Measurements from ENCODE around the gene GPR153. TPM values are rescaled to one million over a fixed set of nuclear protein-coding genes. Genes with fewer than 3 reads are reported as not detected.
A peak's percentile ranks its signal among the peaks of the same experiment; 100 is the strongest.

The GPR153 gene
- polyA plus RNA-seq, 3 donors from 2014 or later: 0.58 to 1.5 (median 0.68) TPM

- Mint-ChIP-seq H3K36me3 (no peaks in the 10 kb centered on the region), H3K4me3 (no peak overlapping the region), H3K9me3 (no peaks in the 10 kb centered on the region), H3K27me3 (ENCODE audit: low read depth in 3 of 3) (peaks cover 0 to 2% (median 2%) of the 10 kb centered on the region in 3 donors), H3K27ac (no peak overlapping the region), H3K4me1 (no peaks in the 10 kb centered on the region)
- no peak for DNase-seq
These were observed 10.7 kb upstream of the GPR153 start for GRCh38 chr1:6271554-6271953.

GRCh38 chr1:6271006-6271405 is 10.1 kb upstream of the GPR153 start:
- no peaks in the 10 kb centered on the region for H3K4me1 Mint-ChIP-seq
- no peak overlapping the region for H3K4me3 Mint-ChIP-seq
- DNase-seq: no peak
- H3K36me3 Mint-ChIP-seq: no peaks in the 10 kb centered on the region
- no peaks in the 10 kb centered on the region for H3K9me3 Mint-ChIP-seq
- no peak overlapping the region for H3K27ac Mint-ChIP-seq
- H3K27me3 Mint-ChIP-seq (ENCODE audit: low read depth in 3 of 3): peaks cover 0 to 2% (median 2%) of the 10 kb centered on the region in 3 donors

DNA sequence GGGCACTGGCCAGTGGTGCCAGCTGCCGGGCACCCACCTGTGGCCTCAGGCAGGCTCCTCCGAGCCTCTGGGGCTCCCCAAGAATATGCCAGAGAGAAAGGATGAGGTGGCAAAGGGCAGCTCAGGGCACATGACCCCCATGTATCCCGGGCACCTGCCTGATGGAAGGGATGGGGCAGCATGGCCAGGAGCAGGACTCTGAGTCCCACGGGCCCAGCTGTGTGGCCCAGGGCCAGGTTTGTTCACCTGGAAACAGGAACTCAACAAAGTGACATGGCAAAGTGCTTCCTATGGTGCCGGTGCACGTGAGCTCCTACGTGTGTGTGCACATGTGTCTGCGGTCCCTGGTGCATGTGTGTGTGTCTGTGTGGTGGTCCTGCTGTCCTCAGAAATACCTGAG is 9.5 kb upstream of the GPR153 start:
- no peak overlapping the region for H3K4me3 Mint-ChIP-seq
- H3K9me3 Mint-ChIP-seq: no peaks in the 10 kb centered on the region
- no peaks in the 10 kb centered on the region for H3K4me1 Mint-ChIP-seq
- H3K27me3 Mint-ChIP-seq (ENCODE audit: low read depth in 3 of 3): peaks cover 0 to 2% (median 2%) of the 10 kb centered on the region in 3 donors
- DNase-seq: no peak
- H3K36me3 Mint-ChIP-seq: no peaks in the 10 kb centered on the region
- H3K27ac Mint-ChIP-seq: no peak overlapping the region

DNA sequence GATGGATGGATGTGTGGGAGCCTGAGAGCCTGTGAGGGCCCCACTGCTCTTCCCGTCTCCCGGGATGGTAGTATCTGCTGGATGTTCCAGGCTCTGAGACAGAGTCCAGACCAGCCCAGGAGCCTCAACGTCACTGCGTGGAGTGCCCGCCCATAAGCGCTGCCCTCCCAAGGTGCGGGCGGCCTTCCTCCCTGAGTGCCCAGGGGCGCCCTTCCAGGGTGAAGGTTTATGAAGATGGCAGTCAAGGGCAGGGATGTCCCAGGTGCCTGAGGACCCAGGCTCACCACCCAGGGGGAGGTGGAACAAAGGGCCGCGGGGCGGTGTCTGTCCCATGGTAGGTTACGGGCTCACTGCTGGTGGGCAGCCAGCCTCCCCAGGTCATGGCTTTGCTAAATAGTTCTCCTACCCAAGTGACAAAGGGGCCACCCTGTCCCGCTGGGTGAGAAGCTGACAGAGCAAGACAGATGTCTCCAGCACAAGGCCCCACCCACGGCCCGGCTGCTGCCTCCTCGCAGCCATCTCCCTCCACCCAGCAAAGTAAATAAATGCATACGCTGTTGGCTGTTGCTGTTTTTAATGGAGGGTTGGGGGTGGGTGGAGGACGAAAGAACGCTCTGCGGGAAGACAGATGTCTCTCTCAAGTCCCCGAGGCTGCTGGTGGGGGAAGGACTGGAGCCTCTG is 9.0 kb upstream of the GPR153 start:
- Mint-ChIP-seq H3K27ac (no peak overlapping the region), H3K4me1 (no peaks in the 10 kb centered on the region), H3K36me3 (no peaks in the 10 kb centered on the region), H3K9me3 (no peaks in the 10 kb centered on the region), H3K4me3 (no peak overlapping the region), H3K27me3 (ENCODE audit: low read depth in 3 of 3) (peaks cover 0 to 2% (median 2%) of the 10 kb centered on the region in 3 donors)
- no peak for DNase-seq

DNA sequence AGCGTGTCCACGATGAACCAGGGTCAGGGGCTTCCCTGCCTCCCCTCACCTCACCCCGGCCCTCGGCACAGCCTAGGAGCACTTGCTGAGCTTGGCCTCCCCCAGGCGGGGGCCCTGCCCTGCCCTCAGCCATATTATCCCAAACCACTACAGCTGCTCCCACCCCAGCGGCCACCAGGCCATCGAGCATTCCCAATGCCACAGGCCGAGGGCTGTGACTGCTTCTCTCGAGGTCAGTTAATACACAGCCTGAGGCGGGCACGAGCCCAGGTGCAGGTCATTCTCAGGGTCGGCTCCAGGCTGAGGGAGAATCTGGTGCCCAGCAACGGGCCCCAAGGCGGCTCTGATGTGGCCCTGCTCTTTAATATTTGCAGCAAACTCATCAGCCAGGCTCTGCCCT is 8.4 kb upstream of the GPR153 start:
- Mint-ChIP-seq H3K27ac (no peak overlapping the region), H3K4me3 (no peak overlapping the region), H3K4me1 (no peaks in the 10 kb centered on the region), H3K36me3 (no peaks in the 10 kb centered on the region), H3K27me3 (ENCODE audit: low read depth in 3 of 3) (peaks cover 0 to 2% (median 2%) of the 10 kb centered on the region in 3 donors), H3K9me3 (no peaks in the 10 kb centered on the region)
- DNase-seq: no peak

DNA sequence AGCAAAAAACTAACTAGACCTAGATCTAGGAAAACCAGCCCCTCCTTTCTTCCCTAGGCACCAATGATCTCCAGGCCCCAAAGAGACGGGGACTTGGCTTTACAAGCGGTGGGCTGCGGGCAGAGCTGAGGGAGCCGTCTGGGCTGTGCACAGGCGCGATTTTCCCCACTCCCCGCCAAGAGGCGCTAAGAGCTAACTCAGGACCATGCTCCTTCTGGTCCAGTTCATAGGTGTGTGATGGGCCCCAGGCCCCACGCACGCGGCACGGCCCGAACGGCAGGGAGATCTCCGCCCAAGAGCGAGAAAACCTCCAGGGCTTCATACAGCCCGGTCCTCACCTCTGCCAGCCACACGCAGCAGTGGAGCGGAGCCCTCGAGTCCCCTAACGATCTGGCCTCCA is 7.5 kb upstream of the GPR153 start:
- Mint-ChIP-seq H3K4me1 (no peaks in the 10 kb centered on the region), H3K27ac (no peak overlapping the region)
- DNase-seq: no peak

DNA sequence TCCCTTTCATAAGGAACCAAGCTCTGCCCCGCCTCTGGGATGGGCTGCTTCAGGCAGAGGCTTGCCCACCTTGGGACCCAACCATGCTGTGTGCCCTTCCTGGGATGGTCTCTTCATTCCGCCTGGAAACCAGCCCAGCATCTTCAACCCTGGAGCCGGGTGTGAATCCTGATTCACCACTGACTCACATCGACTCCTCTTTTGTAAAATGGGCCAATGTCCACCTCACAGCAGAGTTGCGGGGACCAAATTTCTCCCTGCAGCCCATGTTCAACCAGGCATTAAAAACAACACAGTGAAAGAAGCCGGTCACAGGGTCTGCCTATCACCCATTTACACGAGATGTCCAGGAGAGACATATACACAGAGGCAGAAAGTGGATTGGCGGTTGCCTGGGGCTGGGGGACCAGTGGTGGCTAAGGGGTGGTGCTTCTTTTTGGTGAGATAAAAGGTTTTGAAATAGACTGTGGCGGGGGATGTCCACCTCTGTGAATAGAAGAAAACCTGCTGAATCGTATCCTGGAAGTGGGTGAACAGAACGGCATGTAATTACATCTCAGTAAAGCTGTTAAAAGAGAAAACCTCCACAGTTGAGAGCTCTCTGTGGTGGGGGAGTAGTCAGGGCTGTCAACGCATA is 6.9 kb upstream of the GPR153 start:
- H3K4me3 Mint-ChIP-seq: no peak overlapping the region
- H3K27ac Mint-ChIP-seq: no peak overlapping the region
- no peaks in the 10 kb centered on the region for H3K4me1 Mint-ChIP-seq
- H3K27me3 Mint-ChIP-seq (ENCODE audit: low read depth in 3 of 3): peaks cover 0 to under 1% (median 0%) of the 10 kb centered on the region in 3 donors
- no peaks in the 10 kb centered on the region for H3K9me3 Mint-ChIP-seq
- H3K36me3 Mint-ChIP-seq: no peaks in the 10 kb centered on the region
- no peak for DNase-seq

More for the DNA sequence above, 7.5 kb upstream of the GPR153 start:
- H3K9me3 Mint-ChIP-seq: no peaks in the 10 kb centered on the region
- H3K27me3 Mint-ChIP-seq (ENCODE audit: low read depth in 3 of 3): peaks cover 0 to 2% (median 2%) of the 10 kb centered on the region in 3 donors
- H3K4me3 Mint-ChIP-seq: no peak overlapping the region
- H3K36me3 Mint-ChIP-seq: no peaks in the 10 kb centered on the region

GRCh38 chr1:6266641-6267040 is 5.7 kb upstream of the GPR153 start:
- no peak for DNase-seq
- Mint-ChIP-seq H3K27me3 (ENCODE audit: low read depth in 3 of 3) (peaks cover 0 to 3% (median 0%) of the 10 kb centered on the region in 3 donors), H3K4me3 (no peak overlapping the region), H3K36me3 (no peaks in the 10 kb centered on the region), H3K27ac (peak overlapping the region in 1 of 6 donors; percentile 28), H3K9me3 (no peaks in the 10 kb centered on the region), H3K4me1 (no peaks in the 10 kb centered on the region)

GRCh38 chr1:6265151-6265550 is 4.3 kb upstream of the GPR153 start:
- H3K36me3 Mint-ChIP-seq: no peaks in the 10 kb centered on the region
- H3K9me3 Mint-ChIP-seq: no peaks in the 10 kb centered on the region
- DNase-seq: no peak
- no peak overlapping the region for H3K4me3 Mint-ChIP-seq
- peaks cover 0 to 3% (median 0%) of the 10 kb centered on the region in 3 donors for H3K27me3 Mint-ChIP-seq (ENCODE audit: low read depth in 3 of 3)
- H3K27ac Mint-ChIP-seq: no peak overlapping the region
- H3K4me1 Mint-ChIP-seq: peaks cover 0 to 3% of the 10 kb centered on the region in 2 donors

DNA sequence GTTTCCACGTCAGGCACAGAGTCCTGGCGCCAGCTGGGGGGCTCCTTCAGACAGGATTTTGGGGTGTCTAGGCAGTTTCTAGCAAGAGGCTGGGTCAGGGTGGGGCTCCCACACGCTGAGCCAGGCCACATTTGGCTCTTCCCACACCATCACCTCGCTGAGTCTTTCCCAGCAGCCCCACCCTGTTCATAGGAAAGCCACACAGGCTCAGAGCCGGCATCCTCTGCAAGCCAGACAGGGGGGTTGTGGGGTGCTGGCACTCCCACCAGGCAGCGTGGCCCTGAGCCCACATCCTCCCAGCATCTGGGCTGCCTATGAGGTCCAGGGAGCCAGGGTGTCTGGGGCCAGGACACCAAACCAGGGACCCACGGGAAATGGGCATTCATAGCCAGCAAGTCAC is 2.8 kb upstream of the GPR153 start:
- Mint-ChIP-seq H3K4me3 (no peak overlapping the region), H3K27me3 (ENCODE audit: low read depth in 3 of 3) (peaks cover 0 to 7% (median 0%) of the 10 kb centered on the region in 3 donors), H3K4me1 (peaks cover 6 to 10% of the 10 kb centered on the region in 2 donors), H3K27ac (no peak overlapping the region), H3K9me3 (no peaks in the 10 kb centered on the region), H3K36me3 (no peaks in the 10 kb centered on the region)
- DNase-seq: no peak

DNA sequence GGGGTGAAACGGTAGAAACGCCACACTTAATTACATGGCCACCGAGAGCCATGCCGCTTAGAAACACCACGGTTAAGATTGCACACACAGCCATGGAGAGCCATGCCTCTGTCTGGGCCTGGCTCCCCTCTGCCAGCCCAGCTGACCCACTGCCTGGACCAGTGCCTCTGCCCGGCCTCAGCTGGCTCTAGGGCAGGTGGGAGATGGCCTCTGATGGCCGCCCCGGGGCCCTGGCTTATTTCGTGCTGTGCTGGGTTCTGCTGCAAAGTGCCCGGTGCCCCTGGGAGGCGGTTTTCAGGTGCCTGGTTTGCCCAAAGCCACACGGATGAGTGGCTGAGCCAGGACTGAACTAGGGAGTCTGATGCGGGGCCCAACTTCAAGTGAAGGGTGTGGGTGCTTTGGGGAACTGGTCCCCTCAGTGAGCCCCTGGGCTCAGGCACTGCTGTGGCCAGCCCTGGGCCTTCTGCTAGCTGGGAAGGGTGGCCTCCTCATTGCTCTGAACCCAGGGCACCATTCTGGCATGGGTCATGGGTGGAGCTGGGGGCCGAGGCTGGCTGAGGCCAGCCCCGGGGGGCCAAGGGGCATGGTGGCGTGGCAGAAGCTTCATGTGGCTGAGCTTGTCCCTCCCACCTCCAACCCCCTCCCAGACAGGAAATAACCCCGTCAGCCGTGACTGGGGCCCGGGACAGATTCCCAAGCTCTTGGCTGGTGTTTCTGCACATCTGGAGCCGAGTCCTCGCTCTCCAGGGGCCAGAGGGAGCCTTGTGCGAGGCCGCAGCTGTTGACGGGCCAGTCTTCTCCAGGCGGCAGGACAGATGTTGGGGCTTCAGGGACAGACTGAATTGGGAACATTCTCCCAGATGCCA is 1.9 kb upstream of the GPR153 start:
- no peak overlapping the region for H3K27ac Mint-ChIP-seq
- no peaks in the 10 kb centered on the region for H3K36me3 Mint-ChIP-seq
- DNase-seq: no peak
- H3K27me3 Mint-ChIP-seq (ENCODE audit: low read depth in 3 of 3): peaks cover 0 to 7% (median 0%) of the 10 kb centered on the region in 3 donors
- peaks cover 6 to 10% of the 10 kb centered on the region in 2 donors for H3K4me1 Mint-ChIP-seq
- H3K4me3 Mint-ChIP-seq: peak overlapping the region in 1 of 5 donors; percentile 50
- H3K9me3 Mint-ChIP-seq: no peaks in the 10 kb centered on the region

DNA sequence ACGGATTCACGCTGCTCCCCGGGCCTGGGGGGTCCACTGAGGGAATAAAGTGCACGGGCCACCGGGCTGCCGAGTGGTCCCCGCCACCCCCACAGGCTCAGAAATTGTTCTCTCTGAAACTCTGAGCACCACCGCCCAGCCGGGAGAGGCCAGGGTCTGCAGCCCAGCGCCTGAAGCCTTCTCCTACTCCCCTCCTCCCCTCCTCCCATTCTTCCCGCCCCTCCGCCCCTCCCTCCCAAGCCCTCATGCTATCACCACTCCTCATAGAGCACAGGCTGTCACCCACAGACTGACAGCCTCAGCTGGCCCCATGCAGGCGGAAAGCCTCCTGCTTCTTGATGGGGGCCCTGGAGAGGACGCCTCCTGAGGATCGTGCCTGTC is 707 bp upstream of the GPR153 start:
- no peaks in the 10 kb centered on the region for H3K9me3 Mint-ChIP-seq
- H3K36me3 Mint-ChIP-seq: no peaks in the 10 kb centered on the region
- H3K4me3 Mint-ChIP-seq: peak overlapping the region; percentile 60 to 83 (median 74)
- H3K27me3 Mint-ChIP-seq (ENCODE audit: low read depth in 3 of 3): peaks cover 0 to 7% (median 0%) of the 10 kb centered on the region in 3 donors
- DNase-seq: no peak
- no peak overlapping the region for H3K27ac Mint-ChIP-seq
- H3K4me1 Mint-ChIP-seq: peaks cover 6 to 10% of the 10 kb centered on the region in 2 donors

DNA sequence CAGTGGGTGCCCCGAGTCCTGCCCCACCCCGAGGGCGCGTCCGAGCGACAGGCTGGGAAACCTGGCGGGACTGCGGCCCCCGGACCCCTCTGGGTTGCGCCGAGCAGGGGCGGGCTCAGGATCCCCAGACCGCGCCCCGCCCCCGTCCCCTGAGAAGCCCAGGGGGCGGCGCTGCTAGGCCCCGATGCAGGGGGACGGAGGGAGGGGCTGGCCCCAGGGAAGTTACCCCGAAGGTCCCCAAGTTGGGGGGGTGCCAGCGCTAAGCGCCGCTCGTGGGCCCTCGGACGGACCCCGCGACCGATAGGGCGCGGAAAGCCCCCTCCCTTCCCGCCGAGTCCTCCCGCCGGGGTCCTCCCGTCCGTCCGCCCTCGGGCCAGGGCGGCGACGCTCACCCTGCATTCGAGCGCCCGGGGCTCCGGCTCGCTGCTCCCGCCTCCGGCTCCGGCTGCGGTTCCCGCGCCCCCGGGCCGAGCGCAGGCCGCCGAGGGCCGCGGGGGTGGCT is 414 bp downstream of the GPR153 start:
- Mint-ChIP-seq H3K9me3 (no peaks in the 10 kb centered on the region), H3K4me1 (peaks cover 6 to 10% of the 10 kb centered on the region in 2 donors), H3K4me3 (no peak overlapping the region), H3K36me3 (no peaks in the 10 kb centered on the region), H3K27me3 (ENCODE audit: low read depth in 3 of 3) (peaks cover 0 to 7% (median 0%) of the 10 kb centered on the region in 3 donors), H3K27ac (no peak overlapping the region)
- peak in 2 of 3 donors; percentile 32 to 39 for DNase-seq
